IPS DF 6.9 (cell line): Measurements from ENCODE around the gene STXBP6.
A peak's percentile ranks its signal among the peaks of the same experiment; 100 is the strongest.

Experiments used
- DNase-seq: peaks from one replicate; pipeline ENCODE4 v3.0.0-alpha.2; 2013; ENCODE audit warnings: low read depth, low spot score
- H3K27ac ChIP-seq: one replicate; pipeline ENCODE4 v1.5.1; 2013; ENCODE audit warnings: low read length, control low read depth
- H3K27me3 ChIP-seq: 2 replicates; pipeline ENCODE4 v1.6.1; 2013; ENCODE audit warnings: mild to moderate bottlenecking, low read length; ENCODE audit not compliant: control insufficient read depth, insufficient read depth
- H3K36me3 ChIP-seq: 2 replicates; pipeline ENCODE4 v1.6.1; 2013; ENCODE audit warnings: low read length; ENCODE audit not compliant: control insufficient read depth, insufficient read depth
- H3K4me1 ChIP-seq: 2 replicates; pipeline ENCODE4 v1.6.1; 2013; ENCODE audit warnings: low read length; ENCODE audit not compliant: control insufficient read depth, insufficient read depth
- H3K4me3 ChIP-seq: 2 replicates; pipeline ENCODE4 v1.5.1; 2013; ENCODE audit warnings: mild to moderate bottlenecking, low read length
- H3K9me3 ChIP-seq: 2 replicates; pipeline ENCODE4 v1.6.1; 2013; ENCODE audit warnings: low read length, inconsistent platforms; ENCODE audit not compliant: control insufficient read depth, insufficient read depth
- WGBS: extraction: QIAGEN DNeasy Blood & Tissue Kit; methylation state at CpG from one replicate; pipeline ENCODE4 v1.1.7; 2013; ENCODE audit warnings: mixed read lengths, missing lambda C conversion rate; ENCODE audit not compliant: insufficient read length, insufficient coverage; 5-methylcytosine and 5-hydroxymethylcytosine counted together

Gene STXBP6

GRCh38 chr14:24957814-24958213, 92.1 kb downstream of the STXBP6 start:
- no CpG with 5 or more reads among the region's 1 CpG for WGBS
- no peaks in the 10 kb centered on the region; the same call in 1 of the 2 replicates for H3K27me3 ChIP-seq
- no peaks in the 10 kb centered on the region for H3K9me3 ChIP-seq
- H3K27ac ChIP-seq, result no peak overlapping the region
- no peaks in the 10 kb centered on the region for H3K36me3 ChIP-seq
- DNase-seq, result no peak
- H3K4me1 ChIP-seq, result peaks cover 3% of the 10 kb centered on the region
- no peak overlapping the region for H3K4me3 ChIP-seq

DNA sequence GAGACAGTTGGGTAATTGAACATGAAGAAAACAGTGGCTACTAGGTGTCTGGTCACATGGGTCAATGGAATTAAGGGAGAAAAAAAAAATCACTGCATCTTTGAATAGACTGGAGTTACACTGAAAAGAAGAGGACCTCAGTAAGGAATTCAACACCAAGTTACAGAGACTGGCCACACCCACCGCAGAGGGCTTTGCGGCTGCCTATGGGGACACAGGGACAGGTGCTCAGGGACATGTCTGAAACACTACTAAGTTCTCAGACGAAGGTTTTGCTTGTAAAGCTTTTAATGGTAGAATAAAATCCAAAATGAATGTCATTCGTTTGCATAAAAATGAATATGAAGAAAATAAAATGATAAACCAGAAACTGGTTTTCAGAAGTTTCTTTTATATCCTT, 93.8 kb downstream of the STXBP6 start:
- Histone ChIP-seq H3K27ac (no peak overlapping the region), H3K4me3 (no peak overlapping the region), H3K36me3 (no peaks in the 10 kb centered on the region), H3K4me1 (peaks cover 3% of the 10 kb centered on the region), H3K27me3 (no peaks in the 10 kb centered on the region; the same call in 1 of the 2 replicates), H3K9me3 (no peaks in the 10 kb centered on the region)
- WGBS, result no CpG with 5 or more reads among the region's 4 CpGs
- DNase-seq, result no peak

- Histone ChIP-seq H3K4me3 (no peak overlapping the region), H3K9me3 (no peaks in the 10 kb centered on the region), H3K36me3 (no peaks in the 10 kb centered on the region), H3K4me1 (peaks cover 3% of the 10 kb centered on the region), H3K27me3 (no peaks in the 10 kb centered on the region; the same call in 1 of the 2 replicates), H3K27ac (no peak overlapping the region)
- no CpG with 5 or more reads among the region's 2 CpGs for WGBS
- DNase-seq, result no peak
Measured at GRCh38 chr14:24954700-24955037, 95.3 kb downstream of the STXBP6 start.

GRCh38 chr14:24954037-24954699, 95.8 kb downstream of the STXBP6 start:
- no peaks in the 10 kb centered on the region for H3K27me3 ChIP-seq
- peaks cover 3% of the 10 kb centered on the region for H3K4me1 ChIP-seq
- no CpG with 5 or more reads among the region's 4 CpGs for WGBS
- H3K4me3 ChIP-seq, result no peak overlapping the region
- no peaks in the 10 kb centered on the region for H3K36me3 ChIP-seq
- H3K27ac ChIP-seq, result no peak overlapping the region
- DNase-seq, result no peak
- no peaks in the 10 kb centered on the region for H3K9me3 ChIP-seq

GRCh38 chr14:24952851-24953666, 96.9 kb downstream of the STXBP6 start:
- no CpG with 5 or more reads among the region's 8 CpGs for WGBS
- peak; percentile 33 for DNase-seq

DNA sequence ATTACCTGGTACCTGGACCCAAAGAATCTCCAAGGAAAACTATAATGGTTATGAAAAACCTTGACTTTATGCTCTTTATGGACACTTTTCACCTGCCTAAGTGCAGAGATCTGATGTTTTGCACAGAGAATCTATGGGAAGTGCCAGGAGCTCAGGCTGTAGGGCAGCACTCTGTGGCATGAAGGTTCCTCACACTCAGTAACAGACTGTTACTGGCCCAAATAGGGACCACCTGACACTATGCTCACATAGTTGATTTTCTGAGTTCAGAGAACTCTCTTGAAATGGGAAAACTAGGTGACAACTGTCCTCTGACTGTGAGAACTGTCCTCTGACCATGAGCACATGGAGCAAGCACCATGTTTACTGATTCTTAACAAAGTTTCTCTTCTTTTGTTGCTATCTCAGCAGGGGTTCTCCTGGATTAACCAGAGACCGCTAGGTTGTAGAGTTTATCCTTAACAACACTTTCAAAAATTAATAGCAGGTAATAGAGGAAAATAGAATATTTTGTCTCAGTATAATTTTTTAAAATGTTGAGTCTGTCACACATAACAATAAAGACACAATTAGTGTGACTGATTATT, 101.6 kb downstream of the STXBP6 start:
- H3K9me3 ChIP-seq, result no peaks in the 10 kb centered on the region
- WGBS, result no CpG with 5 or more reads among the region's 1 CpG

More at GRCh38 chr14:24952851-24953666, 96.9 kb downstream of the STXBP6 start:
- H3K4me3 ChIP-seq, result no peak overlapping the region
- no peaks in the 10 kb centered on the region for H3K27me3 ChIP-seq
- H3K36me3 ChIP-seq, result no peaks in the 10 kb centered on the region
- no peaks in the 10 kb centered on the region for H3K9me3 ChIP-seq
- no peak overlapping the region for H3K27ac ChIP-seq
- H3K4me1 ChIP-seq, result peaks cover 3% of the 10 kb centered on the region

GRCh38 chr14:24947131-24947530, 102.8 kb downstream of the STXBP6 start:
- no CpG with 5 or more reads among the region's 6 CpGs for WGBS
- no peak for DNase-seq
- H3K9me3 ChIP-seq, result no peaks in the 10 kb centered on the region

More for the DNA sequence above, 101.6 kb downstream of the STXBP6 start:
- Histone ChIP-seq H3K4me1 (no peaks in the 10 kb centered on the region), H3K4me3 (no peak overlapping the region), H3K27me3 (no peaks in the 10 kb centered on the region), H3K36me3 (no peaks in the 10 kb centered on the region), H3K27ac (no peak overlapping the region)
- DNase-seq, result no peak

GRCh38 chr14:24944800-24945199, 105.1 kb downstream of the STXBP6 start:
- Histone ChIP-seq H3K4me3 (no peak overlapping the region), H3K27me3 (no peaks in the 10 kb centered on the region), H3K36me3 (no peaks in the 10 kb centered on the region), H3K27ac (no peak overlapping the region), H3K4me1 (peaks cover 1% of the 10 kb centered on the region; the same call in 1 of the 2 replicates), H3K9me3 (no peaks in the 10 kb centered on the region)
- WGBS, result no CpG with 5 or more reads among the region's 2 CpGs
- no peak for DNase-seq

More at GRCh38 chr14:24947131-24947530, 102.8 kb downstream of the STXBP6 start:
- H3K4me3 ChIP-seq, result no peak overlapping the region
- H3K27me3 ChIP-seq, result no peaks in the 10 kb centered on the region
- H3K27ac ChIP-seq, result no peak overlapping the region
- peaks cover 1% of the 10 kb centered on the region; the same call in 1 of the 2 replicates for H3K4me1 ChIP-seq
- no peaks in the 10 kb centered on the region for H3K36me3 ChIP-seq

- Histone ChIP-seq H3K27ac (no peak overlapping the region), H3K4me3 (no peak overlapping the region)
- DNase-seq, result peak; percentile 70
Measured at GRCh38 chr14:24943024-24943423, 106.9 kb downstream of the STXBP6 start.

DNA sequence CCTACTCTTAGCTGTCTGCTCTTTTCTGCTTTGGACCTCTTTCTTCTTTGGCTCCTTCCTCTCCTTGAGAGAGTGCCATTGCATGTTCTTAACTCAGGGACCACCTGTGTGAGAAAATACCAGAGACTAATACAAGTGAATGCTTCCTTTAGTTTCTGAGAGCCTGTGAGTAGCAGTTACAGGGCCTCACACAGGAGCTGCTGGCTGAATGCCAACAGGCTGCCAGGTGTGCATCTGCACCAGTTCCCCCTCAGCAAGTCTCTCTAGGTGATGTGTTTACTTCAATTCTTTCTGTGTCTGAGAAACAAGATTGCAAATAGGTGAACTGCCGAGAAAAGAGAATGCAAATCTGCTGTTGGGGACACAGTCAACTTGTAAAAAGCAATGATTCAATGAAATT, 108.2 kb downstream of the STXBP6 start:
- H3K4me3 ChIP-seq, result no peak overlapping the region
- DNase-seq, result no peak
- H3K36me3 ChIP-seq, result no peaks in the 10 kb centered on the region
- H3K27ac ChIP-seq, result no peak overlapping the region
- peaks cover 1% of the 10 kb centered on the region; the same call in 1 of the 2 replicates for H3K4me1 ChIP-seq
- no CpG with 5 or more reads among the region's 1 CpG for WGBS
- H3K27me3 ChIP-seq, result no peaks in the 10 kb centered on the region
- no peaks in the 10 kb centered on the region for H3K9me3 ChIP-seq

More at GRCh38 chr14:24943024-24943423, 106.9 kb downstream of the STXBP6 start:
- no peaks in the 10 kb centered on the region for H3K36me3 ChIP-seq
- H3K9me3 ChIP-seq, result no peaks in the 10 kb centered on the region
- peaks cover 1% of the 10 kb centered on the region; the same call in 1 of the 2 replicates for H3K4me1 ChIP-seq
- no CpG with 5 or more reads among the region's 3 CpGs for WGBS
- no peaks in the 10 kb centered on the region for H3K27me3 ChIP-seq
